EH (cell line): ENCODE measurements around the gene DHX9.

Source experiments
- DNase-seq: peaks from one replicate; pipeline ENCODE4 v3.0.0-alpha.2; 2015; ENCODE audit warnings: low read depth

DHX9 gene

GRCh38 chr1:182839209-182840066 is at the start of gene DHX9:
TSS of gene DHX9 (plus strand) at chr1:182839347. CDS start at chr1:182842567, 3,220 bp downstream.
- peak; percentile 86 for DNase-seq

GRCh38 chr1:182791281-182792179 is 47.6 kb upstream of the DHX9 start:
- DNase-seq = no peak

- DNase-seq = no peak
Observed at GRCh38 chr1:182794091-182794490, 45.1 kb upstream of the DHX9 start.

- no peak for DNase-seq
Observed at GRCh38 chr1:182794676-182795201, 44.4 kb upstream of the DHX9 start.

- DNase-seq = no peak
Observed at GRCh38 chr1:182795563-182796228, 43.5 kb upstream of the DHX9 start.

GRCh38 chr1:182802006-182802803 is 36.9 kb upstream of the DHX9 start:
- DNase-seq = no peak

GRCh38 chr1:182803846-182804245 is 35.3 kb upstream of the DHX9 start:
- no peak for DNase-seq

GRCh38 chr1:182806015-182806678 is 33.0 kb upstream of the DHX9 start:
- no peak for DNase-seq

- DNase-seq = no peak
Observed at GRCh38 chr1:182807907-182808306, 31.2 kb upstream of the DHX9 start.

GRCh38 chr1:182809414-182809957 is 29.7 kb upstream of the DHX9 start:
- DNase-seq = peak; percentile 24

GRCh38 chr1:182811975-182812722 is 27.0 kb upstream of the DHX9 start:
- DNase-seq = no peak

- DNase-seq = no peak
Observed at GRCh38 chr1:182816863-182817262, 22.3 kb upstream of the DHX9 start.

GRCh38 chr1:182817802-182818201 is 21.3 kb upstream of the DHX9 start:
- DNase-seq = no peak

- DNase-seq = no peak
Observed at GRCh38 chr1:182823220-182823619, 15.9 kb upstream of the DHX9 start.

GRCh38 chr1:182826892-182827291 is 12.3 kb upstream of the DHX9 start:
- no peak for DNase-seq

- DNase-seq = no peak
Observed at GRCh38 chr1:182829285-182829932, 9.7 kb upstream of the DHX9 start.

GRCh38 chr1:182833271-182833670 is 5.9 kb upstream of the DHX9 start:
- peak; percentile 25 for DNase-seq

- no peak for DNase-seq
Observed at GRCh38 chr1:182834326-182834725, 4.8 kb upstream of the DHX9 start.

GRCh38 chr1:182835806-182836205 is 3.3 kb upstream of the DHX9 start:
- no peak for DNase-seq
